Measurements from ENCODE around the gene GPC3.

DNA sequence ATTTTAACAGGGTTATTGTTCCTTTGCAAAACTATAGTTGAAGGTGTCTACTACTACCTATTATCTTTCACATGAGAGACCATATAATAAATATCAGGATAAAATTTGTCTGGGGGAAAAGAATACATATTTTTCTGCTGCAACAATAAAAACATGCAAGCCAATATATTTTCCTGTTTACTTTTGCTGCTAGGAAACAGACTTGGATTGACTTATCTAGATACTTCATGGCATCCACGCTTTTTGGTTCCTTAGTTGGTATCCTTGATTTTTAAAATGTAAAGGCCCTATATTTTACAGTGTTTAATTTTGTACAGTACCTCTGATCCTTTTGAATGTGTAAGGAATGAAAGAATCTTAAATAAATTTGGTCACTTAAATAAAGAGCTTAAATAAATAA is 150.6 kb downstream of the GPC3 start:
- TF ChIP-seq, protein P1, sequence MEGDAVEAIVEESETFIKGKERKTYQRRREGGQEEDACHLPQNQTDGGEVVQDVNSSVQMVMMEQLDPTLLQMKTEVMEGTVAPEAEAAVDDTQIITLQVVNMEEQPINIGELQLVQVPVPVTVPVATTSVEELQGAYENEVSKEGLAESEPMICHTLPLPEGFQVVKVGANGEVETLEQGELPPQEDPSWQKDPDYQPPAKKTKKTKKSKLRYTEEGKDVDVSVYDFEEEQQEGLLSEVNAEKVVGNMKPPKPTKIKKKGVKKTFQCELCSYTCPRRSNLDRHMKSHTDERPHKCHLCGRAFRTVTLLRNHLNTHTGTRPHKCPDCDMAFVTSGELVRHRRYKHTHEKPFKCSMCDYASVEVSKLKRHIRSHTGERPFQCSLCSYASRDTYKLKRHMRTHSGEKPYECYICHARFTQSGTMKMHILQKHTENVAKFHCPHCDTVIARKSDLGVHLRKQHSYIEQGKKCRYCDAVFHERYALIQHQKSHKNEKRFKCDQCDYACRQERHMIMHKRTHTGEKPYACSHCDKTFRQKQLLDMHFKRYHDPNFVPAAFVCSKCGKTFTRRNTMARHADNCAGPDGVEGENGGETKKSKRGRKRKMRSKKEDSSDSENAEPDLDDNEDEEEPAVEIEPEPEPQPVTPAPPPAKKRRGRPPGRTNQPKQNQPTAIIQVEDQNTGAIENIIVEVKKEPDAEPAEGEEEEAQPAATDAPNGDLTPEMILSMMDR (conservative IDR thresholded peaks at IDR 0.05; ENCODE audit: low read depth in 2 of 2): no peak
- TF ChIP-seq JUNB (IDR thresholded peaks at IDR 0.05; ENCODE audit: unreplicated experiment) (no peak), CREB1 (CRISPR knock-in tag; IDR thresholded peaks at IDR 0.05; ENCODE audit: low read depth) (no peak), EZH2 (IDR thresholded peaks at IDR 0.05; ENCODE audit: low read depth, unreplicated experiment) (no peak), POLR2AphosphoS5 (IDR thresholded peaks at IDR 0.05; ENCODE audit: low read depth) (no peak), ZNF331 (CRISPR knock-in tag; IDR thresholded peaks at IDR 0.05; ENCODE audit: low read depth) (no peak)
- TF ChIP-seq, protein P2, sequence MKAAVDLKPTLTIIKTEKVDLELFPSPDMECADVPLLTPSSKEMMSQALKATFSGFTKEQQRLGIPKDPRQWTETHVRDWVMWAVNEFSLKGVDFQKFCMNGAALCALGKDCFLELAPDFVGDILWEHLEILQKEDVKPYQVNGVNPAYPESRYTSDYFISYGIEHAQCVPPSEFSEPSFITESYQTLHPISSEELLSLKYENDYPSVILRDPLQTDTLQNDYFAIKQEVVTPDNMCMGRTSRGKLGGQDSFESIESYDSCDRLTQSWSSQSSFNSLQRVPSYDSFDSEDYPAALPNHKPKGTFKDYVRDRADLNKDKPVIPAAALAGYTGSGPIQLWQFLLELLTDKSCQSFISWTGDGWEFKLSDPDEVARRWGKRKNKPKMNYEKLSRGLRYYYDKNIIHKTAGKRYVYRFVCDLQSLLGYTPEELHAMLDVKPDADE (IDR thresholded peaks at IDR 0.05): no peak
- TF ChIP-seq, protein P3, sequence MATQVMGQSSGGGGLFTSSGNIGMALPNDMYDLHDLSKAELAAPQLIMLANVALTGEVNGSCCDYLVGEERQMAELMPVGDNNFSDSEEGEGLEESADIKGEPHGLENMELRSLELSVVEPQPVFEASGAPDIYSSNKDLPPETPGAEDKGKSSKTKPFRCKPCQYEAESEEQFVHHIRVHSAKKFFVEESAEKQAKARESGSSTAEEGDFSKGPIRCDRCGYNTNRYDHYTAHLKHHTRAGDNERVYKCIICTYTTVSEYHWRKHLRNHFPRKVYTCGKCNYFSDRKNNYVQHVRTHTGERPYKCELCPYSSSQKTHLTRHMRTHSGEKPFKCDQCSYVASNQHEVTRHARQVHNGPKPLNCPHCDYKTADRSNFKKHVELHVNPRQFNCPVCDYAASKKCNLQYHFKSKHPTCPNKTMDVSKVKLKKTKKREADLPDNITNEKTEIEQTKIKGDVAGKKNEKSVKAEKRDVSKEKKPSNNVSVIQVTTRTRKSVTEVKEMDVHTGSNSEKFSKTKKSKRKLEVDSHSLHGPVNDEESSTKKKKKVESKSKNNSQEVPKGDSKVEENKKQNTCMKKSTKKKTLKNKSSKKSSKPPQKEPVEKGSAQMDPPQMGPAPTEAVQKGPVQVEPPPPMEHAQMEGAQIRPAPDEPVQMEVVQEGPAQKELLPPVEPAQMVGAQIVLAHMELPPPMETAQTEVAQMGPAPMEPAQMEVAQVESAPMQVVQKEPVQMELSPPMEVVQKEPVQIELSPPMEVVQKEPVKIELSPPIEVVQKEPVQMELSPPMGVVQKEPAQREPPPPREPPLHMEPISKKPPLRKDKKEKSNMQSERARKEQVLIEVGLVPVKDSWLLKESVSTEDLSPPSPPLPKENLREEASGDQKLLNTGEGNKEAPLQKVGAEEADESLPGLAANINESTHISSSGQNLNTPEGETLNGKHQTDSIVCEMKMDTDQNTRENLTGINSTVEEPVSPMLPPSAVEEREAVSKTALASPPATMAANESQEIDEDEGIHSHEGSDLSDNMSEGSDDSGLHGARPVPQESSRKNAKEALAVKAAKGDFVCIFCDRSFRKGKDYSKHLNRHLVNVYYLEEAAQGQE (IDR thresholded peaks at IDR 0.05; ENCODE audit: unreplicated experiment): no peak

Measured in GM23338 (cell line).